ENCODE measurements around the gene CLCN5.
"Not testable (repeated sequence)": the region's sequence is repeated elsewhere in the genome, so short reads cannot be mapped to it uniquely, and the experiment has no call there.

The CLCN5 gene

GRCh38 chrX:49996474-49996873 is 74.1 kb downstream of the CLCN5 start:
- no peak for DNase-seq

- DNase-seq = no peak
Measured at GRCh38 chrX:49999087-49999486, 76.7 kb downstream of the CLCN5 start.

GRCh38 chrX:50000937-50001542 is 78.6 kb downstream of the CLCN5 start:
- no peak for DNase-seq

DNA sequence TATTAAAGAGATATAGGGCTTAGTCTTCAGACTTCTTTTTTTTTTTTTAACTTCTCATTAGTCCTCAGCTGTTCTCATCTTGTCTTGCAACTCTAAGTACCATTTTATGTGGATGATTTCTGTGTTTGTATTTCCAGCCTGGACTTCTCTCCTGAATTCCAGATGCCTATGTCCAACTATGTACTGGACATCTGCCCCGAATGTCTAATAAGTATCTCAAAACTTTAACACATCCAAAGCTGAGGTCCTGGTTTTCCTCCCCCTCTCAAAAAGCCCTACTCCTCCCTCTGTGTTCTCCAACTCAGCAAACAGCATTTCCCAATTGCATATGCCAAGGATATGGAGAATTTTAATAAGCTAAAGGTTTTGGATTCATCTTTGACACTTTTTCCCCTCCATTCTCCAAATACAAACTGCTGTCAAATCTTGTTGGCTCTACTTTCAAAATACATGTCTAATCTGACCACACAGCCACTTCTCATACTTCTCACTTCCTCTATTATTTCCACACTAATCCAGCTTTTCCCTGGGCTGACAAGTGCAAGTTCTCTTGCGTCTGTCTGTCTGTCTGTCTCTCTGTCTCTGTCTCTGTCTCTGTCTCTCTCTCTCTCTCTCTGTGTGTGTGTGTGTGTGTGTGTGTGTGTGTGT is 79.8 kb downstream of the CLCN5 start:
- peak; percentile 13 to 53 (median 36) for DNase-seq

DNA sequence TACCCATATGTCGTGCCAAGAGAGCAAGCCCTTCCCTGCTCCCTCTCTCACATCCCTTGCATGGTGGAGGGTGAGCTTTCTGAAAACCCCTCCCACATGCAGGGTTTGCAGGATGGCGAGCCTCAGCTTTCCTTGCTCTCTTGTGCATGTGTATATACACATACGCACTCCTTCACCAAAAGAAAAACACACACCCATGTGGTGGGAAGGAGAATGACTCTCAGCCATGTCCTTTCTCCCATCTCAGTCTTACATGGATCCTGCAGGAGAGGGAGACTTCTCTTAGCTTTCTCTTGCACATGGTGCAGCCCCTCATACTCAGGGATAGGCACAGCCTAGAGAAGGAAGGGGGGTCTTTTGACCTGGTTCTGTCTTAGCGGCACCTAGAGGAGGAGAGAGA is 81.1 kb downstream of the CLCN5 start:
- DNase-seq = no peak

DNA sequence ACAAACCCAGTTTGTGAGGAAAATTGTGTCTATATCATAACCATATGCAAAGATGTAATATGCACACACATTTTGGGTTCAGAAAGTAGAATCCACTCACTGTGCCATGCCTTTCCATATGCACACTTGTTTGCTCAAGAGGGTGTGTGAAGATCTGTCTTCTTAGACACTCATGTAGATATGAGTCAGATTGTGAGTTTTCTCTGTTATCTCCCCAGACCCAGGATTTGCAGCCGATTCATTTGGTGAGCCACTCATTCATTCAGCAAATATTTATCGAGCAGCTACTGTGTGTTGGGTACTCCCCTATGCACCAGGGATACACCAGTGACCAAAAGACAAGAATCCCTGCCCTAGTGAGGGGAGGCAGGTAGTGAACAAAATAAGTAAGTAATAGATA is 81.5 kb downstream of the CLCN5 start:
- no peak for DNase-seq

- not testable (repeated sequence) for DNase-seq
Measured at GRCh38 chrX:50025591-50025990, 103.2 kb downstream of the CLCN5 start.

GRCh38 chrX:50035126-50035525 is 112.7 kb downstream of the CLCN5 start:
- DNase-seq = no peak

GRCh38 chrX:50036426-50036825 is 114.0 kb downstream of the CLCN5 start:
- DNase-seq = no peak

- no peak for DNase-seq
Measured at GRCh38 chrX:50045823-50046222, 123.4 kb downstream of the CLCN5 start.

GRCh38 chrX:50049228-50049627 is 126.8 kb downstream of the CLCN5 start:
- DNase-seq = no peak

- DNase-seq = no peak
Measured at GRCh38 chrX:50054147-50054546, 131.8 kb downstream of the CLCN5 start.

- DNase-seq = no peak
Measured at GRCh38 chrX:50066318-50066937, 144.0 kb downstream of the CLCN5 start.

DNA sequence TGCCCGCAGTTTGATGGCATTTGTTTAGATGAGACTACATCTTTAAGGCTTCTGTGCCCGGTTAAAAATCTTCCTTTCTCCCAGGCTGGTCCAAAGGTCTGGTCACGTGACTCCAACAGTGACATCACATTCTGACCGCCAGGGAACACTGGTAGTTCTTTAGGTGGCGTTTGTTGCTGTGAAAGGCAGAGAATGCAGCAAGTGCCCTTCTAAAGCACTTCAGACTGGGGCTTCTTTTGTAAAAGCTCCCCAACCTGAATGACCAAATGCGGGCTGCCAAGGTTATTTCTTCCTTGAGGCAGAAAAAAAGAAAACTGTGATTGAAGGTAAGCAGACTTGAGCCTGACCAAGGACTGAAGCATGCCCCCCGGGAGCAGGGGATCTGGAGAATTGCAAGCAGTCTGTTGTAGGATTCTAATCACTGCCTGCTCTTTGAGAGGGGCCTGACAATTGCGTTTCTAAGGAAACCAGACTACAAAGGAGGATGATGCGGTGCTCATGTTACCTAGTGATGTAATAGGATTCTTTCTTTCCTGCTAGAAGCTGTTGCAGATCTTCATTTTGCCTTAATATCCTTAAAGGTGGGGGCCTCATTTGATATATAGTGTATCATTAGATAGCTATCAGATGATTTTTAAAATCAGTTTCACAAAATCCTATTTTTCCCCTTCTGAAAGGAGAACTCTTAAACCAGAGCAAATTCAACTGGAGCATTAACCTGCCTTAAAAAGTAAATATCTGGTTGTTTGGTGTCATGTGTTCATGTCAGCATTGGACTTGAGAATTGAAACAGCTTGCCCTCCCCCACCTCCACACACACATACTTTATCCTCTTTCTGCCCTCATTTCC is 145.3 kb downstream of the CLCN5 start:
- DNase-seq = no peak

DNA sequence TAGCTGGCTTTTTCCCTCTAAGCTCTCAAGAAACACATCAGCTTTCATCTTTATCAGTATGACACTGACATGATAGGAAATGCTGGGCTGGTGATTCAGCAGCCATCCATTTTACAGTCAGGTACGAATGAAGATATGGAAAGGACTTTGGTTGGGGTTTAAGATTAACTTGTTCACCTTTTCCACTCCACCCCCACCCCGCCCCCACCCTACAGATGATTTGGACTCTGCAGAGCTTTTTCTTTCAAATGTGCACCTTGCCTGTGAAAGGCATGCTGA is 145.8 kb downstream of the CLCN5 start:
- no peak for DNase-seq

DNA sequence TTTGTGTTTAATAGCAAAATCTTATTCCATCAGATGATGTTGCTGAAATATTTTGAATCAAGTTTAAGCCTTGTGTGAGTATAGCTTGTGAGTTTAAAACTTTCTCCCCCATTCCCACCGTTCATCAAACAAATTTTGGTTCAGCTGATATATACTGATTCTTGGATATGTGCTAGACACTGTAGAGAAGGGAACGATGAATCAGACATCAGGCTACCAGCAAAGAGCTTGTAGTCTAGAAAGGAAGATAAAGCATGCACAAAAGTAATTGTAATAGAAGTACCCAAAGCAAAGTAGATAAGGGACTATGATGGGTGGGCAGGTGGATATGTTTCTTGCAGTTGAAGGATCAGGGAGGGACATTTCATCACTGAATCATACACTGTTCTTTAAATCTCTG is 146.5 kb downstream of the CLCN5 start:
- DNase-seq = no peak

DNA sequence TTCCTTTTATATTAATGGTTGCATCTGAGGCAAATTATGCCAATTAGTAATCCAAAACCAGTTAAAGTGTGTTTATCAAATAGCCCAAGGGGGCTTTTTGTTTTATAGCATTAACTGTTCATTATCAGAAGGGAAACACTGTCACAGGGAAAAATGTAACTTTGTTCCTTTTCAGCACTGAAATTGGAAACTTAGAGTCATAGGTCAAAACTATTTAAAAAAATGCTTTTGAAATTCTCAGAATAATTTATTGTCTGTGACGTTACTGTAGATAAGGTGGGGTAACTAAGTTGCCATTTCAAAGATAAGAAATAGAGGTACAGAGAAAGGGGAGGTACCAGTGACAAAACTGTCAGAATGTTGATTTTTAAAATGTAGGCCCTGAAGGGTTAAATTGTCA is 149.1 kb downstream of the CLCN5 start:
- no peak for DNase-seq

- DNase-seq = no peak
Measured at GRCh38 chrX:50072110-50072509, 149.7 kb downstream of the CLCN5 start.

GRCh38 chrX:50073601-50074000 is 151.2 kb downstream of the CLCN5 start:
- DNase-seq = no peak

DNA sequence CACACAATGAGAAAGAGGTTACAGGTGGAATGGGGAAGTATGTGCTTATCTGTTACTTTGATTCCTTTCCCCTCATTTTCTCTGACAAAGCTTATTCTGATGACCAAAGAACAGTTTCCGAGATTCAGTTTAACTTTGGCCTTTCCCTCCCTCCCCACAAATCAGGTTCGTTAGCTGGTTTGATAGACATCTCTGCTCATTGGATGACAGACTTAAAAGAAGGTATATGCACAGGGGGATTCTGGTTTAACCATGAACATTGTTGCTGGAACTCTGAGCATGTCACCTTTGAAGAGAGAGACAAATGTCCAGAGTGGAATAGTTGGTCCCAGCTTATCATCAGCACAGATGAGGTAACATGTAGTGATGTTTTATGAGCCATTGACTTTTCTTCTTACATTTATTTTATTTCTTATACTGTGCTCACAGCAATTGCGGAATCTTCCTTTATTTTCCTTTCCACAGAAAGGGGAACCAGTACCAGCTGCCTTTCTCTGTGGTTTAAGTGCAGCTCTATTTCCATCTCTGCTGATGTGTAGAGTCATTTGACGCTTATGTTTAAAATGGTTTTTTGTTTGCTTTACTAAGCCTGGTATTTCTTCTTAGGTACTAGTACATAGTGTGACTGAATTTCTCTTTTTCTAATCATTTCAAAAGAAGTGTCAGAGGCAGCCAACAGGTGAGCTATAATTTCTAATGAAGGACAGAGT is 153.4 kb downstream of the CLCN5 start:
- DNase-seq = peak; percentile 19 to 68 (median 50)

- peak; percentile 2 to 33 (median 16) for DNase-seq
Measured at GRCh38 chrX:50081282-50081889, 159.0 kb downstream of the CLCN5 start.

DNA sequence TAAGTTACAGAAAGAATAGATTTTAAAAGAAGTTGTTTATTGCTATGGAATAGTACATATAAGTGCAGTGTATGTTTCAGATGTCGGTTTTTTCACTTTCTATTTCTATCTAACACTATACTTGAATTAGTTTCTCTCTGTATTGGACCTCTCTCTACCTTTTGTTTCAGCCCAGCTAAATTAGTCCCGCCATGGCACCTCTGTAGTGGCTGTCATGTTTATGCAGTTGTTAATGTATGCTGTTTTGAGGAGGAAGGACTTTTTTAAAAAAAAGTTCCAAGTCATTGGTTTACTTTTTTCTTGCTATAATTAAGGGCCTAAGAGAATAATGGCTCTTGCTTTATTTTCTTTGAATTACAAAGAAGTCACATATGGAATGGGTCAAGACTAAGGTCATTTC is 160.3 kb downstream of the CLCN5 start:
- DNase-seq = no peak

GRCh38 chrX:50088645-50089044 is 166.2 kb downstream of the CLCN5 start:
- no peak for DNase-seq

Data from suppressor macrophage (primary cell).